ENCODE data around the gene CAVIN3.

GRCh38 chr11:6301096-6301495 lies 19.2 kb downstream of the CAVIN3 start:
- no peak for TF ChIP-seq CTCF (conservative IDR thresholded peaks at IDR 0.05 in 1 of 2, IDR thresholded peaks at IDR 0.05 in 1 of 2; ENCODE audit: extremely low read depth in 1 of 2, insufficient read depth in 1 of 2, low read depth in 1 of 2, low read length in 2 of 2)
- TF ChIP-seq EZH2 (IDR thresholded peaks at IDR 0.05; ENCODE audit: borderline replicate concordance, low read length), result no peak

Data from mammary epithelial cell (primary cell).